ENCODE data around the gene MTF1.
A peak's percentile ranks its signal among the peaks of the same experiment; 100 is the strongest.
"Not testable (repeated sequence)": the region's sequence is repeated elsewhere in the genome, so short reads cannot be mapped to it uniquely, and the experiment has no call there.

The MTF1 gene

GRCh38 chr1:37902983-37903382 lies 43.6 kb upstream of the MTF1 start:
- 100% methylated on average over 3 of the region's 5 CpGs for WGBS (ENCODE audit: insufficient coverage)
- Histone ChIP-seq H3K9me3 (ENCODE audit: control extremely low read depth in 1 of 5, control insufficient read depth in 4 of 5, insufficient read depth in 2 of 5, low read depth in 1 of 5, low read length in 4 of 5) (peaks cover 0 to 26% (median 5%) of the 10 kb centered on the region in 5 experiments), H3K27ac (ENCODE audit: insufficient read depth in 1 of 2, low read depth in 1 of 2, low read length in 2 of 2, poor library complexity in 1 of 2, severe bottlenecking in 2 of 2) (no peak overlapping the region), H3K36me3 (ENCODE audit: control insufficient read depth in 4 of 4, insufficient read depth in 4 of 4, low read length in 3 of 4) (peaks cover 2 to 18% (median 7%) of the 10 kb centered on the region in 4 experiments), H3K4me3 (ENCODE audit: control insufficient read depth in 1 of 7, extremely low read depth in 1 of 7, insufficient read depth in 4 of 7, low read depth in 2 of 7, low read length in 6 of 7) (no peak overlapping the region), H3K27me3 (replicated peaks in 2 of 5; ENCODE audit: control insufficient read depth in 4 of 5, insufficient read depth in 5 of 5, low read length in 4 of 5) (no peaks in the 10 kb centered on the region), H3K4me1 (ENCODE audit: control extremely low read depth in 1 of 4, control insufficient read depth in 4 of 4, insufficient read depth in 4 of 4, low read length in 3 of 4) (peaks cover 0 to 25% (median 18%) of the 10 kb centered on the region in 4 experiments)
- no peak for DNase-seq
- ChIA-PET CTCF (interaction anchor here (1.6 to 2.8 kb wide), 3 partner anchors 8 to 18 kb away, joined by 4 to 7 read pairs (median 6); no protein-coding TSS in a partner anchor), POLR2A (no interaction called here)

GRCh38 chr1:37901893-37902225 lies 42.5 kb upstream of the MTF1 start:
- no peak for DNase-seq
- H3K4me3 ChIP-seq (ENCODE audit: control insufficient read depth in 1 of 7, extremely low read depth in 1 of 7, insufficient read depth in 4 of 7, low read depth in 2 of 7, low read length in 6 of 7), result peak overlapping the region in 2 of 7 experiments; percentile 28 to 33
- WGBS (ENCODE audit: insufficient coverage), result 93% methylated on average over 5 of the region's 6 CpGs
- peaks cover 0 to 7% (median 4%) of the 10 kb centered on the region in 4 experiments for H3K36me3 ChIP-seq (ENCODE audit: control insufficient read depth in 4 of 4, insufficient read depth in 4 of 4, low read length in 3 of 4)
- peaks cover 0 to 25% (median 18%) of the 10 kb centered on the region in 4 experiments for H3K4me1 ChIP-seq (ENCODE audit: control extremely low read depth in 1 of 4, control insufficient read depth in 4 of 4, insufficient read depth in 4 of 4, low read length in 3 of 4)
- H3K27ac ChIP-seq (ENCODE audit: insufficient read depth in 1 of 2, low read depth in 1 of 2, low read length in 2 of 2, poor library complexity in 1 of 2, severe bottlenecking in 2 of 2), result peak overlapping the region in 1 of 2 experiments; percentile 20
- CTCF ChIA-PET, result interaction anchor here (0.9 to 2.8 kb wide), 6 partner anchors 9 to 34 kb away, joined by 3 to 7 read pairs (median 6); no protein-coding TSS in a partner anchor
- no peaks in the 10 kb centered on the region for H3K27me3 ChIP-seq (replicated peaks in 2 of 5; ENCODE audit: control insufficient read depth in 4 of 5, insufficient read depth in 5 of 5, low read length in 4 of 5)
- POLR2A ChIA-PET, result interaction anchor here (0.7 to 1.0 kb wide), 2 partner anchors 21 to 43 kb away, joined by 4 to 7 read pairs; partner anchors contain the start of gene MTF1
- peaks cover 0 to 15% (median 4%) of the 10 kb centered on the region in 5 experiments for H3K9me3 ChIP-seq (ENCODE audit: control extremely low read depth in 1 of 5, control insufficient read depth in 4 of 5, insufficient read depth in 2 of 5, low read depth in 1 of 5, low read length in 4 of 5)

DNA sequence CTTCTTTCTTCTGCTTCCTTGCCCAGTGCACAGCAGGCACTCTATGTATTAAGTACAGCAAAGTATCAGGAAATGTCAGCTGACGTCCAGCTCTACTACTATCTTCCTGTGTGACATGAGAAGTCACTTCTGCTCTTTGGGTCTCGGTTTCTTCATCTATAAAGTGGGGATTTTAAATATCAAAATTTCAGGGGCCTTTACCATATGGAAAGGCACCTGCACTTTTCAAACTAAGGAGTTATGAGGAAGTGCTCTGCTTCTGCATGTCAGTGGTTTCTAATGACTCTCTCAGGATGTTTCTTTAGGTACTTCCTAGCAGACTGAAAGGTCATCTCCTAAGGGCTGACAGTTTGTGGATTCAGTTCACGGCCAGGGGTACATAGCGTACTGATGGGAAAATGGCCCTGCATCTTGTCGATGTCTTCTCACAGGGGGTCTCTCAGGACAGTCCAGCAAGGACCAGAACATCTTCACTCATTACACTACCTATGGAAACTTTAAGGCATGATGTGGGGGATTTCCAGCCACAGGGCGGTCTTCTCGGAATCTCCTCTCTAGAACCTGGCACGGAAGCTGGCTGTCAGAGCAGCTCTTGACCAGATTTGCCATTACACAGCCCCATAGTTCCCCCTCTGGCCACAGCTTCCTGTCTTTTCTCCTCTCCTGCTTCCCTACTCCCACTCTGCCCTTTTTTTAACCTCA lies 42.0 kb upstream of the MTF1 start:
- WGBS (ENCODE audit: insufficient coverage), result 18% methylated on average over 7 of the region's 8 CpGs
- H3K4me3 ChIP-seq (ENCODE audit: control insufficient read depth in 1 of 7, extremely low read depth in 1 of 7, insufficient read depth in 4 of 7, low read depth in 2 of 7, low read length in 6 of 7), result peak overlapping the region in 2 of 7 experiments; percentile 33 to 42
- peak in 2 of 3 donors; percentile 87 to 89 for DNase-seq
- peaks cover 0 to 10% (median 4%) of the 10 kb centered on the region in 5 experiments for H3K9me3 ChIP-seq (ENCODE audit: control extremely low read depth in 1 of 5, control insufficient read depth in 4 of 5, insufficient read depth in 2 of 5, low read depth in 1 of 5, low read length in 4 of 5)
- H3K36me3 ChIP-seq (ENCODE audit: control insufficient read depth in 4 of 4, insufficient read depth in 4 of 4, low read length in 3 of 4), result peaks cover 0 to 4% (median 3%) of the 10 kb centered on the region in 4 experiments
- no peaks in the 10 kb centered on the region for H3K27me3 ChIP-seq (replicated peaks in 2 of 5; ENCODE audit: control insufficient read depth in 4 of 5, insufficient read depth in 5 of 5, low read length in 4 of 5)
- ChIA-PET POLR2A (interaction anchor here (0.7 to 1.0 kb wide), 3 partner anchors 10 to 42 kb away, joined by 3 to 7 read pairs (median 4); partner anchors contain the start of gene MTF1), CTCF (interaction anchor here (0.6 to 2.8 kb wide), 8 partner anchors 8 to 401 kb away, joined by 3 to 7 read pairs (median 4); no protein-coding TSS in a partner anchor)
- H3K4me1 ChIP-seq (ENCODE audit: control extremely low read depth in 1 of 4, control insufficient read depth in 4 of 4, insufficient read depth in 4 of 4, low read length in 3 of 4), result peaks cover 0 to 25% (median 18%) of the 10 kb centered on the region in 4 experiments
- H3K27ac ChIP-seq (ENCODE audit: insufficient read depth in 1 of 2, low read depth in 1 of 2, low read length in 2 of 2, poor library complexity in 1 of 2, severe bottlenecking in 2 of 2), result peak overlapping the region; percentile 42 to 45

GRCh38 chr1:37897563-37897962 lies 38.2 kb upstream of the MTF1 start:
- H3K9me3 ChIP-seq (ENCODE audit: control extremely low read depth in 1 of 5, control insufficient read depth in 4 of 5, insufficient read depth in 2 of 5, low read depth in 1 of 5, low read length in 4 of 5); POLR2A ChIA-PET; H3K27ac ChIP-seq (ENCODE audit: insufficient read depth in 1 of 2, low read depth in 1 of 2, low read length in 2 of 2, poor library complexity in 1 of 2, severe bottlenecking in 2 of 2); H3K36me3 ChIP-seq (ENCODE audit: control insufficient read depth in 4 of 4, insufficient read depth in 4 of 4, low read length in 3 of 4); H3K4me3 ChIP-seq (ENCODE audit: control insufficient read depth in 1 of 7, extremely low read depth in 1 of 7, insufficient read depth in 4 of 7, low read depth in 2 of 7, low read length in 6 of 7); H3K27me3 ChIP-seq (replicated peaks in 2 of 5; ENCODE audit: control insufficient read depth in 4 of 5, insufficient read depth in 5 of 5, low read length in 4 of 5); CTCF ChIA-PET; DNase-seq: not testable (repeated sequence)
- WGBS (ENCODE audit: insufficient coverage), result no CpG with 5 or more reads among the region's 3 CpGs
- H3K4me1 ChIP-seq (ENCODE audit: control extremely low read depth in 1 of 4, control insufficient read depth in 4 of 4, insufficient read depth in 4 of 4, low read length in 3 of 4), result peaks cover 0 to 27% (median 17%) of the 10 kb centered on the region in 4 experiments

- ChIA-PET CTCF (interaction anchor here (1.1 to 12.1 kb wide), 7 partner anchors 10 to 132 kb away, joined by 3 to 115 read pairs (median 4); no protein-coding TSS in a partner anchor), POLR2A (no interaction called here)
- Histone ChIP-seq H3K4me1 (ENCODE audit: control extremely low read depth in 1 of 4, control insufficient read depth in 4 of 4, insufficient read depth in 4 of 4, low read length in 3 of 4) (peaks cover 0 to 17% (median 3%) of the 10 kb centered on the region in 4 experiments), H3K27me3 (replicated peaks in 2 of 5; ENCODE audit: control insufficient read depth in 4 of 5, insufficient read depth in 5 of 5, low read length in 4 of 5) (no peaks in the 10 kb centered on the region), H3K4me3 (ENCODE audit: control insufficient read depth in 1 of 7, extremely low read depth in 1 of 7, insufficient read depth in 4 of 7, low read depth in 2 of 7, low read length in 6 of 7) (no peak overlapping the region), H3K9me3 (ENCODE audit: control extremely low read depth in 1 of 5, control insufficient read depth in 4 of 5, insufficient read depth in 2 of 5, low read depth in 1 of 5, low read length in 4 of 5) (no peaks in the 10 kb centered on the region), H3K36me3 (ENCODE audit: control insufficient read depth in 4 of 4, insufficient read depth in 4 of 4, low read length in 3 of 4) (peaks cover 7 to 17% (median 12%) of the 10 kb centered on the region in 4 experiments), H3K27ac (ENCODE audit: insufficient read depth in 1 of 2, low read depth in 1 of 2, low read length in 2 of 2, poor library complexity in 1 of 2, severe bottlenecking in 2 of 2) (peak overlapping the region in 1 of 2 experiments; percentile 17)
- WGBS (ENCODE audit: insufficient coverage), result 75% methylated on average over 2 of the region's 2 CpGs
- DNase-seq, result peak in 1 of 3 donors; percentile 5
Observed at GRCh38 chr1:37893673-37894072, 34.3 kb upstream of the MTF1 start.

- H3K36me3 ChIP-seq (ENCODE audit: control insufficient read depth in 4 of 4, insufficient read depth in 4 of 4, low read length in 3 of 4), result peaks cover 16 to 29% (median 23%) of the 10 kb centered on the region in 4 experiments
- peaks cover 0 to 17% (median 3%) of the 10 kb centered on the region in 4 experiments for H3K4me1 ChIP-seq (ENCODE audit: control extremely low read depth in 1 of 4, control insufficient read depth in 4 of 4, insufficient read depth in 4 of 4, low read length in 3 of 4)
- WGBS (ENCODE audit: insufficient coverage), result 57% methylated on average over 3 of the region's 5 CpGs
- CTCF ChIA-PET, result interaction anchor here (0.6 to 12.1 kb wide), 10 partner anchors 9 to 134 kb away, joined by 3 to 115 read pairs (median 4); no protein-coding TSS in a partner anchor
- no peak overlapping the region for H3K4me3 ChIP-seq (ENCODE audit: control insufficient read depth in 1 of 7, extremely low read depth in 1 of 7, insufficient read depth in 4 of 7, low read depth in 2 of 7, low read length in 6 of 7)
- H3K27ac ChIP-seq (ENCODE audit: insufficient read depth in 1 of 2, low read depth in 1 of 2, low read length in 2 of 2, poor library complexity in 1 of 2, severe bottlenecking in 2 of 2), result peak overlapping the region in 1 of 2 experiments; percentile 66
- POLR2A ChIA-PET, result no interaction called here
- no peaks in the 10 kb centered on the region for H3K9me3 ChIP-seq (ENCODE audit: control extremely low read depth in 1 of 5, control insufficient read depth in 4 of 5, insufficient read depth in 2 of 5, low read depth in 1 of 5, low read length in 4 of 5)
- H3K27me3 ChIP-seq (replicated peaks in 2 of 5; ENCODE audit: control insufficient read depth in 4 of 5, insufficient read depth in 5 of 5, low read length in 4 of 5), result no peaks in the 10 kb centered on the region
- DNase-seq, result peak in 2 of 3 donors; percentile 31 to 44
Observed at GRCh38 chr1:37892151-37893047, 33.0 kb upstream of the MTF1 start.

Measured in common myeloid progenitor, CD34-positive (primary cell).